ENCODE measurements around the gene CDK8. TPM values are rescaled to one million over a fixed set of nuclear protein-coding genes. Genes with fewer than 3 reads are reported as not detected.

Gene CDK8
- polyA plus RNA-seq, 2 of the 4 experiments (the other 2 are of a cell fraction): 9.9 to 20.9 TPM

DNA sequence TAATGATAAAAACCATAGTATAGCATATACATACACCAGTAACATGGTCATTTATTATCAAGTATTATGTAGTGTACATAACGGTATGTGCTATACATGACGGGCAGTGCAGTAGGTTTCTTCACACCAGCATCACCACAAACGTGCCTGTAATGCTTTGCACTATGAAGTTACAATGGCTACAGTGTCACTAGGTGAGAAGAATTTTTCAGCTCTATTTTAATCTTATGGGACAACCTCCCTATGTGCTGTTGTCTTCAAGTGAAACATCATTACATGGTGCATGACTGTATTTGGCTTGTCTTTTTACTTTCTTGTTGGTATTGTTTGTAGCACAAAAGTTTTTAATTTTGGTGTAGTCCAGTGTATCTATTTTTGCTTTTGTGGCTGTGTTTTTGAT lies 18.7 kb downstream of the CDK8 start:
- H3K4me1 ChIP-seq: 0 out of 3 replicates have a peak, but pooled peaks cover 6% of the 10 kb centered on the region
- WGBS (ENCODE audit: missing lambda C conversion rate): 80% methylated on average over 3 of the region's 3 CpGs
- ChIA-PET POLR2A (no interaction called here), CTCF (interaction anchor here (0.5 kb wide), 1 partner anchor 12 kb away, joined by 3 read pairs; no protein-coding TSS in a partner anchor)
- no peak overlapping the region for H3K27ac ChIP-seq
- TF ChIP-seq MAX (IDR thresholded peaks at IDR 0.05) (no peak), RFX5 (IDR thresholded peaks at IDR 0.05) (no peak), EP300 (IDR thresholded peaks at IDR 0.05) (no peak), RNF2 (IDR thresholded peaks at IDR 0.05; ENCODE audit: borderline replicate concordance, low read depth) (no peak), EHF (CRISPR knock-in tag; IDR thresholded peaks at IDR 0.05) (no peak), HOXA7 (CRISPR knock-in tag; IDR thresholded peaks at IDR 0.05) (no peak), CEBPB (IDR thresholded peaks at IDR 0.05) (no peak), RCOR1 (IDR thresholded peaks at IDR 0.05; ENCODE audit: low read depth, low read length) (no peak), REST (IDR thresholded peaks at IDR 0.05) (no peak), HOXB5 (CRISPR knock-in tag; IDR thresholded peaks at IDR 0.05) (no peak), MYC (IDR thresholded peaks at IDR 0.05; ENCODE audit: borderline replicate concordance, low read length) (no peak), BCL3 (IDR thresholded peaks at IDR 0.05) (no peak), SREBF2 (IDR thresholded peaks at IDR 0.05) (no peak), NR3C1 (IDR thresholded peaks at IDR 0.05) (no peak)
- TF ChIP-seq, protein P1, sequence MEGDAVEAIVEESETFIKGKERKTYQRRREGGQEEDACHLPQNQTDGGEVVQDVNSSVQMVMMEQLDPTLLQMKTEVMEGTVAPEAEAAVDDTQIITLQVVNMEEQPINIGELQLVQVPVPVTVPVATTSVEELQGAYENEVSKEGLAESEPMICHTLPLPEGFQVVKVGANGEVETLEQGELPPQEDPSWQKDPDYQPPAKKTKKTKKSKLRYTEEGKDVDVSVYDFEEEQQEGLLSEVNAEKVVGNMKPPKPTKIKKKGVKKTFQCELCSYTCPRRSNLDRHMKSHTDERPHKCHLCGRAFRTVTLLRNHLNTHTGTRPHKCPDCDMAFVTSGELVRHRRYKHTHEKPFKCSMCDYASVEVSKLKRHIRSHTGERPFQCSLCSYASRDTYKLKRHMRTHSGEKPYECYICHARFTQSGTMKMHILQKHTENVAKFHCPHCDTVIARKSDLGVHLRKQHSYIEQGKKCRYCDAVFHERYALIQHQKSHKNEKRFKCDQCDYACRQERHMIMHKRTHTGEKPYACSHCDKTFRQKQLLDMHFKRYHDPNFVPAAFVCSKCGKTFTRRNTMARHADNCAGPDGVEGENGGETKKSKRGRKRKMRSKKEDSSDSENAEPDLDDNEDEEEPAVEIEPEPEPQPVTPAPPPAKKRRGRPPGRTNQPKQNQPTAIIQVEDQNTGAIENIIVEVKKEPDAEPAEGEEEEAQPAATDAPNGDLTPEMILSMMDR (IDR thresholded peaks at IDR 0.05): no peak
- TF ChIP-seq, protein P2, sequence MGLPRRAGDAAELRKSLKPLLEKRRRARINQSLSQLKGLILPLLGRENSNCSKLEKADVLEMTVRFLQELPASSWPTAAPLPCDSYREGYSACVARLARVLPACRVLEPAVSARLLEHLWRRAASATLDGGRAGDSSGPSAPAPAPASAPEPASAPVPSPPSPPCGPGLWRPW (IDR thresholded peaks at IDR 0.05): no peak
- TF ChIP-seq, protein P3, sequence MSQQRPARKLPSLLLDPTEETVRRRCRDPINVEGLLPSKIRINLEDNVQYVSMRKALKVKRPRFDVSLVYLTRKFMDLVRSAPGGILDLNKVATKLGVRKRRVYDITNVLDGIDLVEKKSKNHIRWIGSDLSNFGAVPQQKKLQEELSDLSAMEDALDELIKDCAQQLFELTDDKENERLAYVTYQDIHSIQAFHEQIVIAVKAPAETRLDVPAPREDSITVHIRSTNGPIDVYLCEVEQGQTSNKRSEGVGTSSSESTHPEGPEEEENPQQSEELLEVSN (IDR thresholded peaks at IDR 0.05; ENCODE audit: borderline replicate concordance, low read depth): no peak
- H3K4me2 ChIP-seq: no peak overlapping the region
- no peak for ATAC-seq
- DNase-seq (ENCODE audit: low read depth in 1 of 2, low spot score in 1 of 2): no peak
- FAIRE-seq: no peak
- H3K9me3 ChIP-seq: no peaks in the 10 kb centered on the region
- no peak overlapping the region for H3K4me3 ChIP-seq

DNA sequence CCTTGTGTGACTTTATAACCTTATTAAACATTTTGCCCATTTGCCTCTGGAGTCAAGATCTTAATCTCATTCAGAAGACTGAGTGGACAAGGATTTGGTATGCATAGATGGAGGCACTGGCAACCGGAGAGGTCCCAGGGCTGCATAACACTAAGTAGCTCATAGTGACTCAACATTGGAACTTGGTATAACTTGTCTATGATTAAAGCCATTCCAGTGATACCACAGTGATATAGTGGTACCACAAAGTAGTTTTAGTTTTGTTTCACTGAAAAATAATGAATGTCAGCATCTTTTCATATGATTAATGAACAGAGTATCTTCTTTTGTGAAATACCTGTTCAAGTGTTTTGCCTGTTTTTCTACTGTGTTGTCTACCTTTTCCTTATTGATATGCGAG lies 26.4 kb downstream of the CDK8 start:
- DNase-seq (ENCODE audit: low read depth in 1 of 2, low spot score in 1 of 2) (no peak), ATAC-seq (no peak), FAIRE-seq (no peak)
- TF ChIP-seq JUN (IDR thresholded peaks at IDR 0.05) (no peak), CEBPB (IDR thresholded peaks at IDR 0.05) (no peak), HOXB5 (CRISPR knock-in tag; IDR thresholded peaks at IDR 0.05) (no peak), POLR2AphosphoS2 (conservative IDR thresholded peaks at IDR 0.05; ENCODE audit: low read length) (no peak), EHMT2 (IDR thresholded peaks at IDR 0.05; ENCODE audit: low read depth) (no peak), NR3C1 (IDR thresholded peaks at IDR 0.05) (no peak)
- no peak overlapping the region for H3K4me2 ChIP-seq
- ChIA-PET CTCF (no interaction called here), POLR2A (no interaction called here)
- no peaks in the 10 kb centered on the region for H3K9me3 ChIP-seq
- no peak overlapping the region for H3K4me3 ChIP-seq
- 0 out of 3 replicates have a peak, but pooled peaks cover 6% of the 10 kb centered on the region for H3K4me1 ChIP-seq
- H3K27ac ChIP-seq: no peak overlapping the region
- 85% methylated on average over 2 of the region's 2 CpGs for WGBS (ENCODE audit: missing lambda C conversion rate)
